ENCODE data around the gene CAPN9. TPM values are rescaled to one million over a fixed set of nuclear protein-coding genes. Genes with fewer than 3 reads are reported as not detected.
A peak's percentile ranks its signal among the peaks of the same experiment; 100 is the strongest.

The CAPN9 gene
- total RNA-seq, 1 donor from 2014 or later = not detected

DNA sequence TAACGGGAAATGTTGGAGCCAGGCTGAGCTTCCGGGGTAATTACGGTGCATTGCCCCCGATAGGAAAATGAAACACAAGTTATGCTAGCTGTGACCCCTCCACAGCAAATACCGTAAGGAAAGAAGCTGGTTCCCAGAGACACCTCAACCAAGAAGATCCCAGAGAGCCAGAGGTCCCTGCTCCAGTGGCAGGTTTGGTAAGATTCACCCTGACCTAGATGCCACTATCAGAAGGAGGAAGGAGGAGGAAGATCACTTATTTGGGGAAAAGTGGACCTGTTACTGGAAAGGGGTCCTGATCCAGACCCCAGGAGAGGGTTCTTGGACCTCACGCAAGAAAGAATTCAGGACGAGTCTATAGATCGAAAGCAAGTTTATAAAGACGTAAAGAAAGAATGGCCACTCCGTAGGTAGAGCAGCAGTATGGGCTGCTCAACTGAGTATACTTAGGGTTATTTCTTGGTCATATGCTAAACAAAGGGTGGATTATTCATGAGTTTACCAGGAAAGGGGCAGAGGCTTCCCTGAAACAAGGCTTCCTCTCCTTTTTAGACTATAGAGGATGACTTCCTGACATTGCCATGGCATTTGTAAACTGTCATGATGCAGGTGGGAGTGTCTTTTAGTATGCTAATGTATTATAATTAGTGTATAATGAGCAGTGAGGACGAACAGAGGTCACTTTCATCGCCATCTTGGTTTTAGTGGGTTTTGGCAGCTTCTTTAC, 7.5 kb upstream of the CAPN9 start:
- H3K4me3 ChIP-seq (ENCODE audit: low read depth, low read length) = no peak overlapping the region
- FAIRE-seq (no peak), DNase-seq (ENCODE audit: low read depth) (no peak)
- H3K36me3 ChIP-seq (ENCODE audit: control insufficient read depth, insufficient read depth, low read length) = no peaks in the 10 kb centered on the region
- no peak for TF ChIP-seq CTCF (IDR thresholded peaks at IDR 0.05; ENCODE audit: insufficient read depth, low read length, severe bottlenecking)
- no peaks in the 10 kb centered on the region for H3K27me3 ChIP-seq (ENCODE audit: control insufficient read depth, insufficient read depth, low read length)

DNA sequence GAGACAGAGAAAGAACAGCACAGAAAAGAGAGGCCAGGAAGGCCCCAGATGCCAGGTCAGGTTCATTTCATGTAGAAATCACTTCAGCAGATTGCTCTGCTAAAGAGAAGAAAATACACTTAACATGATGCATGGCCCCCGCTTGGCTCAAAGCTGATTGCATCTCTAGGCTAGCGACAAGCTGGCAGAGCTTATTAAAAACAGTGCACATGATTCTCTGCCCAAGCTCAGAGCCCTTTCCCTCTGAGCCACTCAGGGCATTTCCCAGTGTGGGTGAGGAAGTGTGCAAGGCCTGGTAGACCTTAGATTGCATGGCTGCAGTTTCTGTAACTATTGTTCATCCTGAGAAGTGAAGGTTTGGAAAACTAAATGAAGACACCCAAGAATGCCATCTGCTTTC, 3.3 kb upstream of the CAPN9 start:
- Histone ChIP-seq H3K36me3 (ENCODE audit: control insufficient read depth, insufficient read depth, low read length) (no peaks in the 10 kb centered on the region), H3K4me3 (ENCODE audit: low read depth, low read length) (no peak overlapping the region), H3K27me3 (ENCODE audit: control insufficient read depth, insufficient read depth, low read length) (no peaks in the 10 kb centered on the region)
- no peak for TF ChIP-seq CTCF (IDR thresholded peaks at IDR 0.05; ENCODE audit: insufficient read depth, low read length, severe bottlenecking)
- DNase-seq (ENCODE audit: low read depth) (no peak), FAIRE-seq (no peak)

- DNase-seq (ENCODE audit: low read depth) = peak; percentile 68
These were observed 2.8 kb upstream of the CAPN9 start for GRCh38 chr1:230744382-230744781.

DNA sequence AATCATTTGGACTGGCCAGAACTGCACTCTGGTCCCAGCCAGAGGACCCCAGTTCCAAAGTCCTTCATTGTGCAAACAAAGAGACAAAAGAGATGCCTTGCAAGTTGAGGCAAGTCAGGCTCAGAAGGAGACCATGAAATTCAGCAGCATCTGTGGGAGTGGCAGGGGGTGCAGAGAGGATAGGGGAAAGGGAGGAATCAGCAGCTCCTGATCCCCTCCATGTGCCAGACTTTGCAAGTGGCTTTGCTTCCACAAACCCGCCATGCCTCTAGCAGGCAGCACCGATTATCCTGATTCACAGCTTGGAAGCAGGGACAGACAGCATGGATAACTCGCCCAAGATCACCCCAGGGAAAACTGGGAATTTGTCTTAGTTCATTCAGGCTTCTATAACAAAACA, 2.1 kb upstream of the CAPN9 start:
- no peak for FAIRE-seq
- no peak for DNase-seq (ENCODE audit: low read depth)
- H3K36me3 ChIP-seq (ENCODE audit: control insufficient read depth, insufficient read depth, low read length) = no peaks in the 10 kb centered on the region
- TF ChIP-seq CTCF (IDR thresholded peaks at IDR 0.05; ENCODE audit: insufficient read depth, low read length, severe bottlenecking) = no peak
- no peaks in the 10 kb centered on the region for H3K27me3 ChIP-seq (ENCODE audit: control insufficient read depth, insufficient read depth, low read length)
- H3K4me3 ChIP-seq (ENCODE audit: low read depth, low read length) = no peak overlapping the region

More at GRCh38 chr1:230744382-230744781, 2.8 kb upstream of the CAPN9 start:
- H3K36me3 ChIP-seq (ENCODE audit: control insufficient read depth, insufficient read depth, low read length) = no peaks in the 10 kb centered on the region
- peak; percentile 23 for FAIRE-seq
- no peak for TF ChIP-seq CTCF (IDR thresholded peaks at IDR 0.05; ENCODE audit: insufficient read depth, low read length, severe bottlenecking)
- no peak overlapping the region for H3K4me3 ChIP-seq (ENCODE audit: low read depth, low read length)
- H3K27me3 ChIP-seq (ENCODE audit: control insufficient read depth, insufficient read depth, low read length) = no peaks in the 10 kb centered on the region

DNA sequence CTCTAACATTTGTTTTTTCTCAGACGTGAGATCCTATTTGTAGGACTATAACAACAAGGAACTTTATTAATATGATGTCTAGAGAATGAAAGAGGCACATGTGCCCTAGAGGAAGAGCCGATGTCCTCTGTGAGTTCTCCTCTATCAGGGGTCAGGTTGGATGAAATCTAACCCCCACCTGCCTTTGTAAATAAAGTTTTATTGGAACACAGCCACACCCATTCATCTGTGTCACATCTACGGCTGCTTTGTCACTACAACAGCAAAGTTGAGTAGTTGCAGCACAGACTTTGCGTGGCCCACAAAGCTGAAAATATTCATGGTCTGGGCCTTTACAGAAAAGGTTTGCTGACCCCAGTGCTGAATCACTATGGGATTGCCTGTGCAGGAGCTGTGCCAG, 571 bp upstream of the CAPN9 start:
- Histone ChIP-seq H3K4me3 (ENCODE audit: low read depth, low read length) (no peak overlapping the region), H3K27me3 (ENCODE audit: control insufficient read depth, insufficient read depth, low read length) (no peaks in the 10 kb centered on the region), H3K36me3 (ENCODE audit: control insufficient read depth, insufficient read depth, low read length) (no peaks in the 10 kb centered on the region)
- DNase-seq (ENCODE audit: low read depth) (no peak), FAIRE-seq (no peak)
- no peak for TF ChIP-seq CTCF (IDR thresholded peaks at IDR 0.05; ENCODE audit: insufficient read depth, low read length, severe bottlenecking)

Data from bronchial epithelial cell (primary cell).